NAMALWA (cell line): Measurements from ENCODE around the gene DIPK1A.

Experiments
- DNase-seq: peaks from one replicate; pipeline ENCODE4 v3.0.0-alpha.2; 2015; ENCODE audit warnings: low spot score

Gene DIPK1A

GRCh38 chr1:92961131-92961895, at the start of gene DIPK1A:
DIPK1A (minus strand) TSS chr1:92961462; CDS start chr1:92961429, 33 bp downstream.
- DNase-seq, result peak; percentile 88

GRCh38 chr1:93007941-93008577, 46.8 kb upstream of the DIPK1A start:
- DNase-seq, result no peak

GRCh38 chr1:93005252-93005598, 44.0 kb upstream of the DIPK1A start:
- DNase-seq, result no peak

- DNase-seq, result no peak
Measured at GRCh38 chr1:93004566-93005251, 43.4 kb upstream of the DIPK1A start.

GRCh38 chr1:93003981-93004380, 42.7 kb upstream of the DIPK1A start:
- DNase-seq, result no peak

GRCh38 chr1:93002781-93003180, 41.5 kb upstream of the DIPK1A start:
- DNase-seq, result no peak

- DNase-seq, result no peak
Measured at GRCh38 chr1:93001893-93002292, 40.6 kb upstream of the DIPK1A start.

GRCh38 chr1:93000751-93001175, 39.5 kb upstream of the DIPK1A start:
- DNase-seq, result no peak

GRCh38 chr1:93000291-93000690, 39.0 kb upstream of the DIPK1A start:
- DNase-seq, result no peak

- no peak for DNase-seq
Measured at GRCh38 chr1:92998821-92999220, 37.6 kb upstream of the DIPK1A start.

- no peak for DNase-seq
Measured at GRCh38 chr1:92995441-92996430, 34.5 kb upstream of the DIPK1A start.

GRCh38 chr1:92994105-92994712, 32.9 kb upstream of the DIPK1A start:
- DNase-seq, result peak; percentile 94

- no peak for DNase-seq
Measured at GRCh38 chr1:92993581-92993980, 32.3 kb upstream of the DIPK1A start.

GRCh38 chr1:92992877-92993276, 31.6 kb upstream of the DIPK1A start:
- DNase-seq, result no peak

GRCh38 chr1:92992054-92992453, 30.8 kb upstream of the DIPK1A start:
- DNase-seq, result no peak

- DNase-seq, result no peak
Measured at GRCh38 chr1:92990828-92991227, 29.6 kb upstream of the DIPK1A start.

GRCh38 chr1:92989936-92990583, 28.8 kb upstream of the DIPK1A start:
- DNase-seq, result no peak

- no peak for DNase-seq
Measured at GRCh38 chr1:92989253-92989652, 28.0 kb upstream of the DIPK1A start.

- no peak for DNase-seq
Measured at GRCh38 chr1:92987462-92987861, 26.2 kb upstream of the DIPK1A start.

- no peak for DNase-seq
Measured at GRCh38 chr1:92985101-92985500, 23.8 kb upstream of the DIPK1A start.
